Cardiac septum (tissue), 1 donor: ENCODE data around the gene CACNA2D3. TPM values are rescaled to one million over a fixed set of nuclear protein-coding genes. Genes with fewer than 3 reads are reported as not detected.

ENCODE experiments used
- total RNA-seq: library from RNA; stranded (reverse); fragmentation: NEBNext Ultra II Directional; extraction: Animal tissue kit (Norgen Biotek cat#: 25700); gene quantifications from one replicate; pipeline ENCODE4 v1.2.1, GENCODE V29; 2021
- donor health status: DM: no; HTN: no; CAD: no.

CACNA2D3 gene
- total RNA-seq, 1 donor from 2014 or later, result 11.3 TPM

Other genes starting within 250 kb of the CACNA2D3 start
- gene ACTR8, start 240.4 kb upstream of the CACNA2D3 start, total RNA-seq, result 33.1 TPM
- 89.3 TPM for gene SELENOK, start 230.7 kb upstream of the CACNA2D3 start, total RNA-seq